HL-60 (cell line): ENCODE results near the gene KHSRP.

Source experiments
- CTCF ChIP-seq: IDR thresholded peaks from one replicate; pipeline ENCODE4 v1.5.1; 2011; ENCODE audit warnings: low read length, control low read depth, inconsistent platforms; ENCODE audit not compliant: insufficient read depth
- POLR2AphosphoS5 ChIP-seq: IDR thresholded peaks from 2 replicates; pipeline ENCODE4 v1.6.1; 2012; ENCODE audit warnings: low read depth

- no peak for TF ChIP-seq CTCF
- TF ChIP-seq POLR2AphosphoS5: no peak
Measured at GRCh38 chr19:6416658-6417405, 7.8 kb downstream of the KHSRP start.
